Epithelial cell of proximal tubule (primary cell): ENCODE results near the gene TRIM31. TPM values are rescaled to one million over a fixed set of nuclear protein-coding genes. Genes with fewer than 3 reads are reported as not detected.
A peak's percentile ranks its signal among the peaks of the same experiment; 100 is the strongest.

Experiments used
- DNase-seq: peaks from one replicate; pipeline ENCODE4 v3.0.0-alpha.2; 2011; ENCODE audit warnings: low read depth
- H3K4me3 ChIP-seq: 2 replicates; pipeline ENCODE4 v1.5.1; 2011; ENCODE audit warnings: low read depth, mild to moderate bottlenecking, low read length
- total RNA-seq: library from RNA; depleted of rRNA; stranded (reverse); fragments of >200 nt; gene quantifications from 2 replicates; pipeline ENCODE4 v1.2.3, GENCODE V29; 2015
- TF ChIP-seq, protein P1 (sequence below): conservative IDR thresholded peaks from 2 replicates; pipeline ENCODE4 v1.5.1; 2012; ENCODE audit warnings: low read depth, mild to moderate bottlenecking, low read length

Gene TRIM31
- total RNA-seq, 1 donor from 2014 or later = not detected

DNA sequence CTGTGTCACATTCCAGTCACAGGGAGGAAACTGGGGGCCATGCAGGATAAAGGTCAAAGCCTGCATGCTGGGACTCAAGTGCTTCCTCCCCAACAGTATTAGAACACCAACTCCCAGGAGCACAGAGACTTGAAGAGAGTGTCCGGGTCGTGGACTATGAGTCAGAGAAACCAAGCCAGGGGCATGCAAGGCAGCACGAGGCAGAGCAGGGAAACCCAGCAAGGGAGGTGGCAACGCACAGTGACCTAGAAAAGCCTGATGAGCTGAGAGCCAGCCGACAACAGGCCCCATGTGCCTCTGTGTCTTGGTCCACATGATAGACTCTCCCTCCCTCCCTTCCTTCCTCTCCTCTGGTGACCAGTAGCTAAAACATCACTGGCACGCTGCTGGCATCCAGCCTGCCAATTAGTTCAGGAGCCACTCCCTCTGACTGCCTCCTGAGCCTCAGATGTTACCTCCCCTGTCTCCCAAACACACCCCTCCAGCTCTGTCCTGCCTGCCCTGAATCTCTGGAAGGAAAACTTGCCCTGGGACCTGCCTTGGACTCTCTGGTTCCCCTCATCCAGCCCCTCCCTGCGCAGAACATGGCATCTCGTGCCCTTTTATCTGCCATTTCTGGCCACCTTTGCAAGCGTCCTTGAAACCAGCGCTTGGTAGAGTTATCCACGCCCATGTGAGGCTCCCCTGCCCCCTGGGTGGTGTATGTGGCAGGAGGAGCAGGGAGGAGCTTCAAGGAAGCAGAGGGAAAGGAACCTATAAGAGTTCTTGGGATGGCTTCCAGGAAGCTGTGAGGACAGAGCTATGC lies 21.1 kb downstream of the TRIM31 start:
- DNase-seq = peak; percentile 69
- TF ChIP-seq, protein P1, sequence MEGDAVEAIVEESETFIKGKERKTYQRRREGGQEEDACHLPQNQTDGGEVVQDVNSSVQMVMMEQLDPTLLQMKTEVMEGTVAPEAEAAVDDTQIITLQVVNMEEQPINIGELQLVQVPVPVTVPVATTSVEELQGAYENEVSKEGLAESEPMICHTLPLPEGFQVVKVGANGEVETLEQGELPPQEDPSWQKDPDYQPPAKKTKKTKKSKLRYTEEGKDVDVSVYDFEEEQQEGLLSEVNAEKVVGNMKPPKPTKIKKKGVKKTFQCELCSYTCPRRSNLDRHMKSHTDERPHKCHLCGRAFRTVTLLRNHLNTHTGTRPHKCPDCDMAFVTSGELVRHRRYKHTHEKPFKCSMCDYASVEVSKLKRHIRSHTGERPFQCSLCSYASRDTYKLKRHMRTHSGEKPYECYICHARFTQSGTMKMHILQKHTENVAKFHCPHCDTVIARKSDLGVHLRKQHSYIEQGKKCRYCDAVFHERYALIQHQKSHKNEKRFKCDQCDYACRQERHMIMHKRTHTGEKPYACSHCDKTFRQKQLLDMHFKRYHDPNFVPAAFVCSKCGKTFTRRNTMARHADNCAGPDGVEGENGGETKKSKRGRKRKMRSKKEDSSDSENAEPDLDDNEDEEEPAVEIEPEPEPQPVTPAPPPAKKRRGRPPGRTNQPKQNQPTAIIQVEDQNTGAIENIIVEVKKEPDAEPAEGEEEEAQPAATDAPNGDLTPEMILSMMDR = no peak
- no peak overlapping the region for H3K4me3 ChIP-seq

GRCh38 chr6:30087876-30088275 lies 25.0 kb downstream of the TRIM31 start:
- TF ChIP-seq, protein P1 = no peak
- no peak for DNase-seq
- no peak overlapping the region for H3K4me3 ChIP-seq

- no peak overlapping the region for H3K4me3 ChIP-seq
- no peak for DNase-seq
- TF ChIP-seq, protein P1 = no peak
Measured at GRCh38 chr6:30077218-30077617, 35.7 kb downstream of the TRIM31 start.

GRCh38 chr6:30075790-30076732 lies 36.8 kb downstream of the TRIM31 start:
- peak overlapping the region; percentile 5 for H3K4me3 ChIP-seq
- no peak for DNase-seq
- TF ChIP-seq, protein P1 = peak; percentile 58

DNA sequence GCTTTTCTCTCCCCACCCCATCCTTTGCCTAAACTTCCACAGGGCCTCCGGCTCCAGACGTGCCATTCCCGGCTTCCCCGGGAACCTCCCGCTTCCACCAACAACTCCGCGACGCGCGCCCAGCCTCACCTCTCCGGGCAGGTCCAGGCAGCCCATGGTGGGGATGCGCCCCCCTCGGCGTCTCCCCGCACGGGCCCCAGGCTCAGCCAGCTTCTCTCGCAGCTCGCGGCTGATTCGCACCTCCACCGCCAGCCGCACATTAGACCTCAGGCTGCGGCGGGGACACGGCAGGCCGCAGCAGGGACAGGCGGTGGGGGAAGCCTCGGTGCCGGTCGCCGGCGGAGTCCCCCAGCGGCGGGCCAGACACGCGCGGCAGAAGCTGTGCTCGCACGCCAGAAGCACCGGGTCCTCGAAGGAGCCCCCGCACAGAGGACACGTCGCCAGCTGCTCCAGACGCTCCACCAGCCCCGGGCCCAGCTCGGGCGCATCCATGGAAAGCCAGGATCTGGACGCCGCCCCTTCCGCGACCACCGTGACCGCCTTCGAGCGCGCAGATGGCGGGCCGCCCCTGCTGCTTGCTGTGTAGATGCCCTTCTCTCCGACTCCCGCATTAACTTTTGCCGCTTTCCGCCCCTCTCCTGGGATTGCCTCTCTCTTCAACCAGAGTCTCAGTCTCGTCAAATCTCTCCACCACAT lies 37.6 kb downstream of the TRIM31 start, which contains the start of gene RNF39:
TSS of gene RNF39 (minus strand) at position 676 of the 696 bp plus-strand sequence. CDS start at position 492, 184 bp downstream.
- peak within 1 kb of the TSS; percentile 16 for H3K4me3 ChIP-seq
- TF ChIP-seq, protein P1 = no peak
- DNase-seq = no peak

GRCh38 chr6:30074331-30075093 lies 38.4 kb downstream of the TRIM31 start:
- TF ChIP-seq, protein P1 = no peak
- DNase-seq = no peak
- peak overlapping the region; percentile 16 for H3K4me3 ChIP-seq
